Measurements from ENCODE around the gene DAPK1. TPM values are rescaled to one million over a fixed set of nuclear protein-coding genes. Genes with fewer than 3 reads are reported as not detected.

The DAPK1 gene
- total and polyA plus RNA-seq, 2 donors from 2014 or later = 15.5 to 166 TPM

- peak overlapping the region in 2 of 3 donors; percentile 1 to 77 for H3K9ac ChIP-seq (ENCODE audit: low read length in 3 of 3)
- DNase-seq (peak in 1 of 5 donors; percentile 62), FAIRE-seq (no peak)
- H3K4me1 ChIP-seq (ENCODE audit: control insufficient read depth in 2 of 3, insufficient read depth in 2 of 3, low read depth in 1 of 3, low read length in 3 of 3) = peaks cover 0 to 9% (median 0%) of the 10 kb centered on the region in 3 donors
- intact Hi-C loops (cut with DNase I) = no loop called here
- no peaks in the 10 kb centered on the region for H3K9me3 ChIP-seq (ENCODE audit: control insufficient read depth in 2 of 3, insufficient read depth in 1 of 3, low read length in 3 of 3)
- H3K27ac ChIP-seq (ENCODE audit: low read depth in 2 of 2, low read length in 2 of 2) = peak overlapping the region; percentile 97
- H3K36me3 ChIP-seq (ENCODE audit: control insufficient read depth in 2 of 3, insufficient read depth in 3 of 3, low read length in 3 of 3) = peaks cover 4 to 26% (median 14%) of the 10 kb centered on the region in 3 donors
- peak overlapping the region; percentile 48 to 86 (median 72) for H3K4me3 ChIP-seq (ENCODE audit: low read length in 3 of 3)
- no peaks in the 10 kb centered on the region for H3K27me3 ChIP-seq (ENCODE audit: control insufficient read depth, insufficient read depth, low read length)
- TF ChIP-seq CTCF (IDR thresholded peaks at IDR 0.05; ENCODE audit: borderline replicate concordance, extremely low read depth, insufficient read depth) = no peak
Measured at GRCh38 chr9:87725356-87725899, 227.8 kb downstream of the DAPK1 start.

DNA sequence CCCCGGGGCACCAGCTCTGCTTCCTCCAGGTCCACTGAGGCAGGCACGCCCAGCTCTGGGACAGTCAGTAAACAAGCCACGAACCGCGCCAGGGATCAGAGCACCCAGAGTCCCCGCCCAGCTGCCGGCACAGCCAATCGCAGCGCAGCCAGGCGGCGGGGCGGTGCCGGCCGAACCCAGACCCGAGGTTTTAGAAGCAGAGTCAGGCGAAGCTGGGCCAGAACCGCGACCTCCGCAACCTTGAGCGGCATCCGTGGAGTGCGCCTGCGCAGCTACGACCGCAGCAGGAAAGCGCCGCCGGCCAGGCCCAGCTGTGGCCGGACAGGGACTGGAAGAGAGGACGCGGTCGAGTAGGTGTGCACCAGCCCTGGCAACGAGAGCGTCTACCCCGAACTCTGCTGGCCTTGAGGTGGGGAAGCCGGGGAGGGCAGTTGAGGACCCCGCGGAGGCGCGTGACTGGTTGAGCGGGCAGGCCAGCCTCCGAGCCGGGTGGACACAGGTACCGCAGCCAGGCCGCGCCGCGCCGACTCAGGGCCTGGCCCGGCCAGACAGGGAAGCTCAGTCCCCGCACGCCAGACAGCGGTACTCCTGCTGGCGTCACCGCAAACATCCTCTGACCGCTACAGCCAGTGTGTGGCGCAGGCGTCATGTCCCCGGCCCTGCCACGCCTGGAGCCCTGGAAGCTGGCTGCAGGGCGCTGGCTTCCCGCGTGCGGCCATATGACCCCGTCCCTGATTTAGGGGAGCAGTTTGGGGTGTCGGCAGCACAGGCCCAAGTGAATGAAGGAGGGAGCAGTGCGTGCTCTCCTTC, 228.4 kb downstream of the DAPK1 start, which contains the start of gene CTSL:
CTSL (plus strand) TSS at position 220 of the 810 bp plus-strand sequence. CDS start 1,485 bp downstream, outside the sequence.
- FAIRE-seq (peak; percentile 23), DNase-seq (peak; percentile 86 to 96 (median 90))
- peak within 1 kb of the TSS; percentile 53 to 86 (median 76) for H3K4me3 ChIP-seq (ENCODE audit: low read length in 3 of 3)
- intact Hi-C loops (cut with DNase I) = no loop called here
- peak; percentile 39 for TF ChIP-seq CTCF (IDR thresholded peaks at IDR 0.05; ENCODE audit: borderline replicate concordance, extremely low read depth, insufficient read depth)
- peaks cover 4 to 32% (median 17%) of the 10 kb centered on the region in 3 donors for H3K36me3 ChIP-seq (ENCODE audit: control insufficient read depth in 2 of 3, insufficient read depth in 3 of 3, low read length in 3 of 3)
- peak within 1 kb of the TSS; percentile 37 to 92 (median 82) for H3K9ac ChIP-seq (ENCODE audit: low read length in 3 of 3)
- H3K9me3 ChIP-seq (ENCODE audit: control insufficient read depth in 2 of 3, insufficient read depth in 1 of 3, low read length in 3 of 3) = no peaks in the 10 kb centered on the region
- H3K27ac ChIP-seq (ENCODE audit: low read depth in 2 of 2, low read length in 2 of 2) = peak within 1 kb of the TSS; percentile 97
- H3K27me3 ChIP-seq (ENCODE audit: control insufficient read depth, insufficient read depth, low read length) = no peaks in the 10 kb centered on the region
- peaks cover 0 to 9% (median 0%) of the 10 kb centered on the region in 3 donors for H3K4me1 ChIP-seq (ENCODE audit: control insufficient read depth in 2 of 3, insufficient read depth in 2 of 3, low read depth in 1 of 3, low read length in 3 of 3)

GRCh38 chr9:87729246-87729645, 231.6 kb downstream of the DAPK1 start:
- Histone ChIP-seq H3K9me3 (ENCODE audit: control insufficient read depth in 2 of 3, insufficient read depth in 1 of 3, low read length in 3 of 3) (no peaks in the 10 kb centered on the region), H3K4me1 (ENCODE audit: control insufficient read depth in 2 of 3, insufficient read depth in 2 of 3, low read depth in 1 of 3, low read length in 3 of 3) (peaks cover 0 to 9% (median 0%) of the 10 kb centered on the region in 3 donors), H3K27me3 (ENCODE audit: control insufficient read depth, insufficient read depth, low read length) (no peaks in the 10 kb centered on the region), H3K9ac (ENCODE audit: low read length in 3 of 3) (no peak overlapping the region), H3K36me3 (ENCODE audit: control insufficient read depth in 2 of 3, insufficient read depth in 3 of 3, low read length in 3 of 3) (peaks cover 4 to 32% (median 17%) of the 10 kb centered on the region in 3 donors), H3K27ac (ENCODE audit: low read depth in 2 of 2, low read length in 2 of 2) (no peak overlapping the region), H3K4me3 (ENCODE audit: low read length in 3 of 3) (no peak overlapping the region)
- no peak for TF ChIP-seq CTCF (IDR thresholded peaks at IDR 0.05; ENCODE audit: borderline replicate concordance, extremely low read depth, insufficient read depth)
- no peak for FAIRE-seq
- intact Hi-C loops (cut with DNase I) = no loop called here
- no peak for DNase-seq
